Tibial nerve (tissue), 4 donors: ENCODE measurements around the gene FILIP1. TPM values are rescaled to one million over a fixed set of nuclear protein-coding genes. Genes with fewer than 3 reads are reported as not detected.

ENCODE experiments used
- DNase-seq, 2 donors: peaks; one replicate each; pipeline ENCODE4 v3.0.0-alpha.2; 2019; ENCODE audit warnings: low spot score in 2 of 2
- H3K27ac ChIP-seq, 4 donors: fragments of 200-600 bp; sonication (generic) in 3 of 4; one replicate each; pipeline ENCODE4 v1.5.1; 2017 to 2019; ENCODE audit warnings: mild to moderate bottlenecking in 1 of 4
- H3K27me3 ChIP-seq, 2 donors: fragments of 200-600 bp; sonication (generic) in 1 of 2; one replicate each; pipeline versions ENCODE4 v1.5.1 to v1.6.0; 2017 to 2019
- H3K36me3 ChIP-seq, 3 donors: fragments of 200-600 bp; sonication (generic); one replicate each; pipeline ENCODE4 v1.5.1; 2018 to 2019
- H3K4me1 ChIP-seq, 4 donors: fragments of 200-600 bp; sonication (generic) in 3 of 4; one replicate each; pipeline ENCODE4 v1.5.1; 2017 to 2019
- H3K4me3 ChIP-seq, 4 donors: fragments of 200-600 bp; sonication (generic) in 3 of 4; one replicate each; pipeline ENCODE4 v1.5.1; 2017 to 2019; ENCODE audit warnings: mild to moderate bottlenecking in 1 of 4, moderate library complexity in 1 of 4
- H3K9me3 ChIP-seq, 4 donors: fragments of 200-600 bp; sonication (generic) in 3 of 4; one replicate each; pipeline ENCODE4 v1.5.1; 2017 to 2019
- CTCF ChIP-seq, 5 experiments: fragments of 200-600 bp in 3 of 5; fragments of 450-650 bp in 2 of 5; sonication (generic) in 3 of 5; IDR thresholded peaks; one replicate each; pipeline ENCODE4 v1.5.1; 2016 to 2019; ENCODE audit warnings: antibody characterized with exemption in 5 of 5, mild to moderate bottlenecking in 3 of 5, moderate library complexity in 2 of 5
- EP300 ChIP-seq, 2 donors: sonication (generic); formaldehyde crosslinking; IDR thresholded peaks; one replicate each; pipeline ENCODE4 v1.6.1; 2017; ENCODE audit warnings: antibody characterized with exemption in 2 of 2, mild to moderate bottlenecking in 1 of 2
- POLR2A ChIP-seq, 2 donors: fragments of 450-650 bp; IDR thresholded peaks; one replicate each; pipeline ENCODE4 v1.6.1; 2017; ENCODE audit warnings: antibody characterized with exemption in 2 of 2, mild to moderate bottlenecking in 2 of 2, moderate library complexity in 2 of 2
- WGBS, 2 donors: methylation state at CpG; one replicate each; pipeline ENCODE4 v1.1.5; 2018; 5-methylcytosine and 5-hydroxymethylcytosine counted together
- total RNA-seq, 4 donors: library from RNA; depleted of rRNA; stranded (reverse); fragments of >200 nt; gene quantifications; one replicate each; pipeline ENCODE4 v1.1.0, GENCODE V29; 2016

Gene FILIP1
- total RNA-seq, 4 donors from 2014 or later, result 6.0 to 16.3 (median 13.3) TPM

DNA sequence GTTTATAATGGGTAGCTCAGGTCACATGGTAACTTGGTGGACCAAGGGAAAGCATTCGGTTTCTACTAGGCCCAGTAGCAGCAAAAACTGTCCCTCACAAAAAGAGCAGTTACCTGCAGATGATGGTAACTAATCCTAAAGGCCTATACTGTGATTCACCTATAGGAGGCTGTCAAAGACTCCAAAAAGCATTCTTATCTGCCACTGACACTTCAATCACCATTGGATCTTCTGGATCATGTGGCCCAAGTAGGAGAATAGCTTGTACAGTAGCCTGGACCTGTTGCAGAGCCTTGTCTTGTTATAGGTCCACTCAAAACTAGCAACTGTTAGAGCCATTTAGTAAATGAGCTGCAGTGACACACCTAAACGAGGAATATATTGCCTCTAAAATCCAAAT, 23.2 kb upstream of the FILIP1 start:
- Histone ChIP-seq H3K36me3 (no peaks in the 10 kb centered on the region), H3K4me1 (no peaks in the 10 kb centered on the region), H3K9me3 (no peaks in the 10 kb centered on the region), H3K4me3 (no peak overlapping the region), H3K27me3 (no peaks in the 10 kb centered on the region), H3K27ac (no peak overlapping the region)
- DNase-seq, result no peak
- TF ChIP-seq POLR2A (IDR thresholded peaks at IDR 0.05), result no peak
- no peak for TF ChIP-seq EP300 (IDR thresholded peaks at IDR 0.05)
- TF ChIP-seq CTCF (IDR thresholded peaks at IDR 0.05), result no peak
- 35 to 37% methylated on average over 2 of the region's 2 CpGs for WGBS, 2 donors

- Histone ChIP-seq H3K36me3 (no peaks in the 10 kb centered on the region), H3K4me3 (no peak overlapping the region), H3K4me1 (no peaks in the 10 kb centered on the region), H3K9me3 (no peaks in the 10 kb centered on the region), H3K27me3 (no peaks in the 10 kb centered on the region), H3K27ac (no peak overlapping the region)
- WGBS, 2 donors, result 94 to 98% methylated on average over 2 of the region's 2 CpGs
- no peak for TF ChIP-seq CTCF (IDR thresholded peaks at IDR 0.05)
- no peak for DNase-seq
These were observed 19.0 kb upstream of the FILIP1 start for GRCh38 chr6:75512591-75512990.

DNA sequence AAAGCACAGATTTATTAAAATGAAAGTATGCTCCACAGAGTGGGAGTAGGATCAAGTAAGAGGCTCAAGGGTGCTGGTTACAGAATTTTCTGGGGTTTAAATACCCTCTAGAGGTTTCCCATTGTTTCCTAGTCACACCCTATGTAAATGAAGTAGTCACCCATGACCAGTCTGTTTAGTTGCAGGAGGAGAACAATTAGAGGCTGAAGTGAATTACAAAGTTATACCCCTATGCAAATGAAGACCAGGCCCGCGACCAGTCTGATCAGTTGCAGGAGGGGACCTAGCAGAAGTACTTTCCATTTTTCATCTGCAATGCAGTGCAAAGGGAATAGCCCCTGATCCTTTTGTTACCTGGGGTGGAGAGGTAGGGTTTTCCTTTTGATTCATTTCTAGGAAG, 11.8 kb upstream of the FILIP1 start:
- Histone ChIP-seq H3K27ac (no peak overlapping the region), H3K36me3 (no peaks in the 10 kb centered on the region), H3K4me1 (peaks cover 0 to 12% (median 2%) of the 10 kb centered on the region in 4 donors), H3K27me3 (no peaks in the 10 kb centered on the region), H3K4me3 (no peak overlapping the region), H3K9me3 (peaks cover 0 to 4% (median 0%) of the 10 kb centered on the region in 4 donors)
- WGBS, 2 donors, result 55 to 78% methylated on average over 2 of the region's 2 CpGs
- TF ChIP-seq EP300 (IDR thresholded peaks at IDR 0.05), result no peak
- no peak for TF ChIP-seq POLR2A (IDR thresholded peaks at IDR 0.05)
- no peak for TF ChIP-seq CTCF (IDR thresholded peaks at IDR 0.05)
- DNase-seq, result no peak

DNA sequence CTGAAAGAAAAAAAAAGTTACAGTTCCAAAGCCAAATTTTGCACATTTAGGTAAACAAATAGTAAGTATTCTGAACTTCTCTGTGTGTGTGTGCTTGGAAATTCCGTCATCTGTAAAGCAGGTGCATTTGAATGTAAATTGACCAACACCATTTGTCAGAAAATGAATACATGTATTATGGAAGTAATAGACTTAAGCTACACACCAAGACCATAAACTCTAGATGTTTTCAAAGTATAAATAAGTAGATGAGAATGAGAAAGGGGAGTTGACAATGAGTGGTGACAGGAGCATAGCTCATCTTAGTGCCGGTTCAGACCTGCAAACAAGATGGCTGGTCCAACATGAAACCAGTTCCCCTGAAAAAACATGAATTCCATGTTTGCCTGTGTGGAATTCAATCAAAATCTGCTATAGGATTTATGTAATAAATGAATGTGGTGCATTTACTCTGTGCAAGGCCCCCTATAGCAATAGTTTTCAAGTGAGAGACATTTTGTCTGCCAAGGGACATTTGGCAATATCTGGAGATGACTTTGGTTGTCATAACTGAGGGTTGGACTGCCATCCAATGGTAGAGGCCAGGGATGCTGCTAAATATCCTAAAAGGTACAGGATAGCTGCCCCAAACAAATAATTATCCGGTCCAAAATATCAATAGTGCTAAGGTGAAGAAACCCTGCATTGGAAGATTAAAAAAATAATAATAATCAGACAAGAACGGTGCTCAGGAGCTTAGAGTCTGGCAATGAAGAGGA, 11.0 kb upstream of the FILIP1 start:
- TF ChIP-seq CTCF (IDR thresholded peaks at IDR 0.05) (peak in 1 of 5 experiments; percentile 16), EP300 (IDR thresholded peaks at IDR 0.05) (no peak), POLR2A (IDR thresholded peaks at IDR 0.05) (no peak)
- Histone ChIP-seq H3K36me3 (no peaks in the 10 kb centered on the region), H3K4me1 (peaks cover 0 to 12% (median 2%) of the 10 kb centered on the region in 4 donors), H3K9me3 (peaks cover 0 to 4% (median 0%) of the 10 kb centered on the region in 4 donors), H3K4me3 (no peak overlapping the region), H3K27ac (no peak overlapping the region), H3K27me3 (no peaks in the 10 kb centered on the region)
- WGBS, 2 donors, result 77 to 78% methylated on average over 4 of the region's 4 CpGs
- DNase-seq, result peak in 1 of 2 donors; percentile 27

DNA sequence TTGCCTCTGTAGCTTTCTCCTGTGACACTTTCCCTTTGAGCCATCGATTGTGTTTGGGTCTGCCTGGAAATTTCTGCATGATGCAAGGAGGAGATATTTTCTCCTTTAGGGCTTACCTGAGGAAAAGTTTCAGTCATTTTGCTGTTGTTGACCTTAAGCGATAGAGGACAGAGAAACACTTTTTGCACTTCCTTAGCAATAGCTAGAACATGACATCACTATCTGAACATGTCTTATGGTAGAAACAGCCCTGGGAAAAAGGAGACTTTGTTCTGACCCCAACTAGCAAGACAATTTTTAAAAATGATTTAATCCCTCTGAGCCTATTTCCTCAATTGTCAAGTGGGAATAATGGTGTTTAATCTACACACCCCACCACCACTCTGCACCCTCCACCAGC, 9.7 kb upstream of the FILIP1 start:
- H3K27ac ChIP-seq, result peak overlapping the region in 1 of 4 donors; percentile 8
- TF ChIP-seq CTCF (IDR thresholded peaks at IDR 0.05) (no peak), POLR2A (IDR thresholded peaks at IDR 0.05) (no peak), EP300 (IDR thresholded peaks at IDR 0.05) (no peak)
- WGBS, 2 donors, result 39 to 45% methylated on average over 2 of the region's 2 CpGs

More for the DNA sequence above, 9.7 kb upstream of the FILIP1 start:
- Histone ChIP-seq H3K36me3 (no peaks in the 10 kb centered on the region), H3K27me3 (no peaks in the 10 kb centered on the region), H3K9me3 (peaks cover 0 to 4% (median 0%) of the 10 kb centered on the region in 4 donors), H3K4me3 (no peak overlapping the region), H3K4me1 (peaks cover 0 to 12% (median 2%) of the 10 kb centered on the region in 4 donors)
- DNase-seq, result no peak
